ENCODE data around the gene PEX5.

The PEX5 gene

GRCh38 chr12:7150841-7151240, 38.6 kb upstream of the PEX5 start:
- intact Hi-C loops (cut with DNase I; ENCODE audit: low total_unique reads) = no loop called here
- Histone ChIP-seq H3K27ac (no peak overlapping the region), H3K36me3 (peaks cover 0 to 68% (median 47%) of the 10 kb centered on the region in 3 donors), H3K4me3 (no peak overlapping the region), H3K9me3 (no peaks in the 10 kb centered on the region), H3K27me3 (no peaks in the 10 kb centered on the region), H3K4me1 (peaks cover 0 to 3% (median 0%) of the 10 kb centered on the region in 4 donors)
- no peak for DNase-seq
- no peak for TF ChIP-seq CTCF (IDR thresholded peaks at IDR 0.05)

- DNase-seq = no peak
- H3K36me3 ChIP-seq = peaks cover 0 to 61% (median 42%) of the 10 kb centered on the region in 3 donors
- no peaks in the 10 kb centered on the region for H3K27me3 ChIP-seq
- peaks cover 0 to 7% (median 0%) of the 10 kb centered on the region in 4 donors for H3K4me1 ChIP-seq
- TF ChIP-seq CTCF (IDR thresholded peaks at IDR 0.05) = no peak
- intact Hi-C loops (cut with DNase I; ENCODE audit: low total_unique reads) = no loop called here
- no peaks in the 10 kb centered on the region for H3K9me3 ChIP-seq
- no peak overlapping the region for H3K4me3 ChIP-seq
- H3K27ac ChIP-seq = no peak overlapping the region
Measured at GRCh38 chr12:7151532-7151931, 38.0 kb upstream of the PEX5 start.

- peaks cover 0 to 7% (median 0%) of the 10 kb centered on the region in 4 donors for H3K4me1 ChIP-seq
- DNase-seq = no peak
- no peaks in the 10 kb centered on the region for H3K9me3 ChIP-seq
- H3K36me3 ChIP-seq = peaks cover 0 to 62% (median 43%) of the 10 kb centered on the region in 3 donors
- no peak overlapping the region for H3K27ac ChIP-seq
- intact Hi-C loops (cut with DNase I; ENCODE audit: low total_unique reads) = no loop called here
- no peaks in the 10 kb centered on the region for H3K27me3 ChIP-seq
- TF ChIP-seq CTCF (IDR thresholded peaks at IDR 0.05) = no peak
- no peak overlapping the region for H3K4me3 ChIP-seq
Measured at GRCh38 chr12:7152818-7153217, 36.7 kb upstream of the PEX5 start.

- DNase-seq = no peak
- intact Hi-C loops (cut with DNase I; ENCODE audit: low total_unique reads) = no loop called here
- no peak for TF ChIP-seq CTCF (IDR thresholded peaks at IDR 0.05)
- H3K9me3 ChIP-seq = no peaks in the 10 kb centered on the region
- H3K36me3 ChIP-seq = peaks cover 0 to 62% (median 37%) of the 10 kb centered on the region in 3 donors
- no peak overlapping the region for H3K27ac ChIP-seq
- no peak overlapping the region for H3K4me3 ChIP-seq
- no peaks in the 10 kb centered on the region for H3K27me3 ChIP-seq
- H3K4me1 ChIP-seq = peaks cover 0 to 9% (median 0%) of the 10 kb centered on the region in 4 donors
Measured at GRCh38 chr12:7154042-7154441, 35.4 kb upstream of the PEX5 start.

GRCh38 chr12:7154901-7155470, 34.5 kb upstream of the PEX5 start:
- no peak overlapping the region for H3K4me3 ChIP-seq
- peaks cover 0 to 10% (median 0%) of the 10 kb centered on the region in 4 donors for H3K4me1 ChIP-seq
- no peak for TF ChIP-seq CTCF (IDR thresholded peaks at IDR 0.05)
- no peaks in the 10 kb centered on the region for H3K9me3 ChIP-seq
- DNase-seq = no peak
- intact Hi-C loops (cut with DNase I; ENCODE audit: low total_unique reads) = no loop called here
- peaks cover 0 to 52% (median 28%) of the 10 kb centered on the region in 3 donors for H3K36me3 ChIP-seq
- H3K27me3 ChIP-seq = no peaks in the 10 kb centered on the region
- H3K27ac ChIP-seq = no peak overlapping the region

Measured in tibial artery (tissue), 4 donors.